Measurements from ENCODE around the gene IYD. TPM values are rescaled to one million over a fixed set of nuclear protein-coding genes. Genes with fewer than 3 reads are reported as not detected.

IYD gene
- total RNA-seq, 1 donor from 2014 or later = not detected

DNA sequence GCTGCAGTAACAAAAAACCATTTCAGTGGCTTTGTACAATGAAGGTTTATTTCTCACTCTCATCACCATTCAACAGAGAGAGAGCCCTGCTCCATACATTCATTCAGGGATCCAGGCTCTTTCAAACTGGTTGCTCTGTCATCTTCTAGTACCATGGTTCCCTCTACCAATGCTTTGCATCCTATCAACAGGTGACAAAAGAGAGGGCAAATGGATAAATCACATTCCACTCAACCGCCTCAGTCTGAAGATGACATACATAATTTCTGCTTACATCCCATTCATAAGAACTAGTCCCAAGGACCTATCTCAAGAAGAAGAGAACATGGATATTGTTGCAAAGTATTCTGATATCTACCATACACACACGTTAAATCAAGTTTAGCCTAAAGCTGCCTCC lies 51.6 kb downstream of the IYD start:
- H3K36me3 Mint-ChIP-seq (ENCODE audit: low read depth) = no peaks in the 10 kb centered on the region
- no peak overlapping the region for H3K4me3 Mint-ChIP-seq (ENCODE audit: unreplicated experiment)
- peaks cover 32% of the 10 kb centered on the region for H3K4me1 Mint-ChIP-seq (ENCODE audit: low read depth)
- peaks cover 8% of the 10 kb centered on the region for H3K9me3 Mint-ChIP-seq (ENCODE audit: low read depth)
- H3K27me3 Mint-ChIP-seq (ENCODE audit: low read depth) = no peaks in the 10 kb centered on the region
- no peak overlapping the region for H3K27ac Mint-ChIP-seq (ENCODE audit: unreplicated experiment)
- no peak for DNase-seq (ENCODE audit: low spot score)
- TF ChIP-seq, protein P1, sequence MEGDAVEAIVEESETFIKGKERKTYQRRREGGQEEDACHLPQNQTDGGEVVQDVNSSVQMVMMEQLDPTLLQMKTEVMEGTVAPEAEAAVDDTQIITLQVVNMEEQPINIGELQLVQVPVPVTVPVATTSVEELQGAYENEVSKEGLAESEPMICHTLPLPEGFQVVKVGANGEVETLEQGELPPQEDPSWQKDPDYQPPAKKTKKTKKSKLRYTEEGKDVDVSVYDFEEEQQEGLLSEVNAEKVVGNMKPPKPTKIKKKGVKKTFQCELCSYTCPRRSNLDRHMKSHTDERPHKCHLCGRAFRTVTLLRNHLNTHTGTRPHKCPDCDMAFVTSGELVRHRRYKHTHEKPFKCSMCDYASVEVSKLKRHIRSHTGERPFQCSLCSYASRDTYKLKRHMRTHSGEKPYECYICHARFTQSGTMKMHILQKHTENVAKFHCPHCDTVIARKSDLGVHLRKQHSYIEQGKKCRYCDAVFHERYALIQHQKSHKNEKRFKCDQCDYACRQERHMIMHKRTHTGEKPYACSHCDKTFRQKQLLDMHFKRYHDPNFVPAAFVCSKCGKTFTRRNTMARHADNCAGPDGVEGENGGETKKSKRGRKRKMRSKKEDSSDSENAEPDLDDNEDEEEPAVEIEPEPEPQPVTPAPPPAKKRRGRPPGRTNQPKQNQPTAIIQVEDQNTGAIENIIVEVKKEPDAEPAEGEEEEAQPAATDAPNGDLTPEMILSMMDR (IDR thresholded peaks at IDR 0.05) = no peak

DNA sequence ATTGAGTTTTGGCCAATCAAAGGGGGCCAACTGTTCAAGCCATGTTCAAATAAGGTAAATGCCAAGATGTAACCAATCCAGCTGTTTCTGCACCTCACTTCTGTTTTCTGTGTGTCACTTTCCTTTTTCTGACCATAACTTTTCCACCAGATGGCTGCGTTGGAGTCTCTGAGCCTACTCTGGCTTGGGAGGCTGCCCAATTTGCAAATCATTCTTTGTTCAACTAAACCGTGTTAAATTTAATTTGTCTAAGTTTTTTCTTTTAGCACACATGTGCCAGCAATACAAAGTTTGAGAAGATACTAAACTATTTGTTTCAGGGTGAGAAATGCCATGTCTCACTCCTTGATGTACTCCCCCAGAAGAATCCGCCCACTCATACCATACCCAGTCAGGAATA lies 52.1 kb downstream of the IYD start:
- no peaks in the 10 kb centered on the region for H3K36me3 Mint-ChIP-seq (ENCODE audit: low read depth)
- no peak overlapping the region for H3K27ac Mint-ChIP-seq (ENCODE audit: unreplicated experiment)
- peaks cover 32% of the 10 kb centered on the region for H3K4me1 Mint-ChIP-seq (ENCODE audit: low read depth)
- no peaks in the 10 kb centered on the region for H3K27me3 Mint-ChIP-seq (ENCODE audit: low read depth)
- H3K4me3 Mint-ChIP-seq (ENCODE audit: unreplicated experiment) = no peak overlapping the region
- no peak for DNase-seq (ENCODE audit: low spot score)
- peaks cover 8% of the 10 kb centered on the region for H3K9me3 Mint-ChIP-seq (ENCODE audit: low read depth)
- TF ChIP-seq, protein P1 (IDR thresholded peaks at IDR 0.05) = no peak

DNA sequence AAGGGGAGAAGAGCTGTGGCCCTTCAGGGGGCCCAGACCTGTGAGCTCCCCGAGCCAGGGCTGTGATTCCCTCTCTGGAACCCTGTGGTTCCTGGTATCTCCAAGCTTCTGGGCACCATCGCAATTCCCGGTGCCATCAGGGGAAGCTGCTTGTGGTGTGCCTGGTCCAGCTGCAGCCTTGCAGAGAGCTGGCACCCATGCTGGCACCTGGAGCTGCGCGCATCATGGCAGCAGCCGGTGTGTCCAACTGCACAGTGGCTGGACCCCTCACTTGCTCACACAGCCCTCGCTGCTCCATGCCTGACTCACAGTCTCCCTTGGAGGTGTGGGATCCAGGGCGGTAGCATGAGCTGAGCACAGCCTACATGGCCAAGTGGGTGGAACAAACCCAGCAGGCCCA lies 56.7 kb downstream of the IYD start:
- Mint-ChIP-seq H3K27me3 (ENCODE audit: low read depth) (no peaks in the 10 kb centered on the region), H3K36me3 (ENCODE audit: low read depth) (no peaks in the 10 kb centered on the region), H3K4me1 (ENCODE audit: low read depth) (peaks cover 6% of the 10 kb centered on the region), H3K9me3 (ENCODE audit: low read depth) (peaks cover 3% of the 10 kb centered on the region), H3K27ac (ENCODE audit: unreplicated experiment) (no peak overlapping the region), H3K4me3 (ENCODE audit: unreplicated experiment) (no peak overlapping the region)
- no peak for DNase-seq (ENCODE audit: low spot score)
- TF ChIP-seq, protein P1 (IDR thresholded peaks at IDR 0.05) = no peak

DNA sequence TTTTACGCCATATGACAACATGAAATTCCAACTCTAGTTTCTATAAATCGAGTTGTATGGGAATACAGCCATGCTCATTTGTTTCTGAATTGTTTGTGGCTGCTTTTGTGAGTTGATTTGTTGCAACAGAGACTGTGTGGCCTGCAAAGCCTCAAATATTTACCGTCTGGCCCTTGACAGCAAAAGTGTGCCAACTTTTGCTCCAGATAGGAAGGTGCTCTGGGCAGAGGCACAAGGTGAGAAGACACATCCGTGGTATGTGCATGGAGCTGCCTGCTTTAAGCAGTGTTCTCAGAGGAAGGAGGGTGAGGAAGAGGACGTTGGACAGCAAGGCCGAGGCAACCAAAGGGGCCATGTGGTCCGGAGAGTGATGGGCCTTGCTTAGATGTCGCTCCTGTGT lies 57.4 kb downstream of the IYD start:
- peaks cover under 1% of the 10 kb centered on the region for H3K4me1 Mint-ChIP-seq (ENCODE audit: low read depth)
- no peak overlapping the region for H3K4me3 Mint-ChIP-seq (ENCODE audit: unreplicated experiment)
- TF ChIP-seq, protein P1 (IDR thresholded peaks at IDR 0.05) = no peak
- H3K27ac Mint-ChIP-seq (ENCODE audit: unreplicated experiment) = no peak overlapping the region
- H3K36me3 Mint-ChIP-seq (ENCODE audit: low read depth) = no peaks in the 10 kb centered on the region
- H3K9me3 Mint-ChIP-seq (ENCODE audit: low read depth) = no peaks in the 10 kb centered on the region
- H3K27me3 Mint-ChIP-seq (ENCODE audit: low read depth) = no peaks in the 10 kb centered on the region
- DNase-seq (ENCODE audit: low spot score) = no peak

DNA sequence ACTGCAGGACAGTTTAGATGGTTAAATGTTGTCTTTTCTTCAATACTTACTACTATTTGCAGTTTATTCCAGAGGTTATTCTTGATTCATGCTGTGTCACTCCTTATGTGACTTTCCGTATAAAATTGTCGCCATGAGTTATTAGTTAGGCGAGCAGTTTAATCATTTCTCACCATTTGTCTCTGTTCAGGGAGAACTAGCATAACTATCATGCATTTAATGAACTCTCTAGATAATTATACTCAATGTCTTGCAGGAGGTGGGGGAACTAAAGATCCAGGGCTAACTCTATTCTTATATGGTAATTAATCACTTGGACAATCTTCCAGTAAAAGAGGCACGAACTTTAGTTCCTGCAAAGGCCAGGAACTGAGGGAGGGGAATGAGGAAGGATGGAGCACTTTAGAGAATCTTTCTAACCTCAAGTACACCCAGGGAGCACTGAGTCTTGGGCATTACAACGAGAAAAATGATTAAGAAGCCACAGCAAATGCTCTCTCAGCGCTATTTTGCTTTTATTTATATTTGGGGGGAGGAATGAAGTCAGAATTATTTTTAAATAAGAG lies 58.3 kb downstream of the IYD start:
- DNase-seq (ENCODE audit: low spot score) = no peak
- no peaks in the 10 kb centered on the region for H3K4me1 Mint-ChIP-seq (ENCODE audit: low read depth)
- no peaks in the 10 kb centered on the region for H3K9me3 Mint-ChIP-seq (ENCODE audit: low read depth)
- H3K27me3 Mint-ChIP-seq (ENCODE audit: low read depth) = no peaks in the 10 kb centered on the region
- H3K4me3 Mint-ChIP-seq (ENCODE audit: unreplicated experiment) = no peak overlapping the region
- no peak overlapping the region for H3K27ac Mint-ChIP-seq (ENCODE audit: unreplicated experiment)
- H3K36me3 Mint-ChIP-seq (ENCODE audit: low read depth) = no peaks in the 10 kb centered on the region
- TF ChIP-seq, protein P1 (IDR thresholded peaks at IDR 0.05) = no peak

Measured in chondrocyte (in vitro differentiated cells).